Adrenal gland (tissue), 12 donors: ENCODE measurements around the gene TRPV2. TPM values are rescaled to one million over a fixed set of nuclear protein-coding genes. Genes with fewer than 3 reads are reported as not detected.

Source experiments
- DNase-seq, 7 donors: peaks; one replicate each; pipeline ENCODE4 v3.0.0-alpha.2; 2019 to 2020
- H3K27ac ChIP-seq, 5 donors: fragments of 200-600 bp; sonication (generic) in 4 of 5; 1 replicate in 3 of 5; 2 replicates in 2 of 5; pipeline versions ENCODE4 v1.5.1 to v1.8.0; 2016 to 2020; ENCODE audit warnings: mild to moderate bottlenecking in 1 of 5
- H3K27me3 ChIP-seq: fragments of 200-600 bp; 2 replicates; pipeline ENCODE4 v1.8.0; 2021
- H3K36me3 ChIP-seq, 2 donors: fragments of 200-600 bp; replicated peaks in 1 of 2; 1 replicate in 1 of 2; 2 replicates in 1 of 2; pipeline versions ENCODE4 v1.5.1 to v1.8.0; 2018 to 2022
- H3K4me1 ChIP-seq, 2 donors: fragments of 200-600 bp; replicated peaks in 1 of 2; 1 replicate in 1 of 2; 2 replicates in 1 of 2; pipeline versions ENCODE4 v1.5.1 to v1.8.0; 2018 to 2021
- H3K4me3 ChIP-seq, 4 donors: fragments of 200-600 bp; sonication (generic) in 3 of 4; one replicate each; pipeline ENCODE4 v1.5.1; 2016 to 2018
- H3K9me3 ChIP-seq, 3 donors: fragments of 200-600 bp; sonication (generic) in 1 of 3; replicated peaks in 1 of 3; 1 replicate in 2 of 3; 2 replicates in 1 of 3; pipeline versions ENCODE4 v1.5.1 to v1.8.0; 2016 to 2021
- CTCF ChIP-seq, 6 experiments: fragments of 450-650 bp in 4 of 6; fragments of 200-600 bp in 2 of 6; sonication (generic) in 1 of 6; IDR thresholded peaks; 1 replicate in 5 of 6; 2 replicates in 1 of 6; pipeline versions ENCODE4 v1.5.1 to v1.8.0; 2016 to 2021; ENCODE audit warnings: antibody characterized with exemption in 6 of 6, mild to moderate bottlenecking in 2 of 6, moderate library complexity in 1 of 6
- POLR2A ChIP-seq, 2 donors: fragments of 450-650 bp; IDR thresholded peaks; one replicate each; pipeline ENCODE4 v1.6.1; 2017; ENCODE audit warnings: antibody characterized with exemption in 2 of 2, mild to moderate bottlenecking in 2 of 2, moderate library complexity in 1 of 2
- WGBS, 4 donors: extraction: QIAGEN DNeasy Blood & Tissue Kit in 2 of 4; methylation state at CpG; one replicate each; pipeline versions ENCODE4 v1.1.5 to v1.1.7; 2013 to 2017; 5-methylcytosine and 5-hydroxymethylcytosine counted together
- intact Hi-C, 2 donors: fragments of 100-400 bp; cut with DNase I; formaldehyde crosslinking; loops; one replicate each; pipeline versions ENCODE4 v1.14.1 to v1.15.0; 2022 to 2023
- polyA plus RNA-seq, 3 donors: library from polyadenylated mRNA; stranded (reverse); fragments of 200-250 nt in 2 of 3; fragments of 350-450 nt in 1 of 3; fragmentation: Illumina TruSeq in 1 of 3; extraction: RNeasy Lipid Tissue Mini Kit (QIAGEN cat#74804) in 1 of 3; gene quantifications; one replicate each; pipeline ENCODE4 v1.2.3, GENCODE V29; 2013 to 2014
- total RNA-seq, 9 donors: library from RNA; depleted of rRNA in 4 of 9; stranded (reverse); fragments of >200 nt in 4 of 9; fragments of 120-200 nt in 1 of 9; fragmentation: NEBNext Ultra II Directional in 1 of 9; extraction: Animal tissue kit (Norgen Biotek cat#: 25700) in 1 of 9; gene quantifications; one replicate each; pipeline versions ENCODE4 v1.1.0 to v1.2.4, GENCODE V29; 2013 to 2023
- donor health status: healthy with polysubstance abuse.
- donor health status: Bipolar disorder and iron deficiency.
- donor health status: DM: yes; HTN: yes; CAD: no.
- donor health status: DM: no; HTN: no; CAD: no.
- donor health status: DM: no; HTN: no; CAD: no.
- donor health status: DM: yes; HTN: yes; CAD: no.

TRPV2 gene
- total and polyA plus RNA-seq, 12 donors = 23.3 to 110 (median 50.6) TPM

DNA sequence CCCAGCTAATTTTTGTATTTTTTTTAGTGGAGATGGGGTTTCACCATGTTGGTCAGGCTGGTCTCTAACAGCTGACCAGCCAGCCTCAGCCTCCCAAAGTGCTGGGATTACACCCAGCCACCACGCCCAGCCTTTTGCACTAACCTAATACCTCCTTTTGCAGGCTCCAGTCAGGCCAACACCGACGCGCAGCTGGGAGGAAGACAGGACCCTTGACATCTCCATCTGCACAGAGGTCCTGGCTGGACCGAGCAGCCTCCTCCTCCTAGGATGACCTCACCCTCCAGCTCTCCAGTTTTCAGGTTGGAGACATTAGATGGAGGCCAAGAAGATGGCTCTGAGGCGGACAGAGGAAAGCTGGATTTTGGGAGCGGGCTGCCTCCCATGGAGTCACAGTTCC is 2.0 kb downstream of the TRPV2 start:
- Histone ChIP-seq H3K4me1 (peaks cover 15 to 24% of the 10 kb centered on the region in 2 donors), H3K9me3 (no peaks in the 10 kb centered on the region), H3K27me3 (no peaks in the 10 kb centered on the region), H3K27ac (peak overlapping the region in 1 of 5 donors; percentile 93), H3K4me3 (no peak overlapping the region), H3K36me3 (peaks cover 0 to 11% of the 10 kb centered on the region in 2 donors)
- no peak for TF ChIP-seq POLR2A (IDR thresholded peaks at IDR 0.05)
- TF ChIP-seq CTCF (IDR thresholded peaks at IDR 0.05) = no peak
- intact Hi-C loops = no loop called here
- DNase-seq = no peak
- 92 to 98% (median 95%) methylated on average over 6 to 7 of the region's 7 CpGs for WGBS, 4 donors

DNA sequence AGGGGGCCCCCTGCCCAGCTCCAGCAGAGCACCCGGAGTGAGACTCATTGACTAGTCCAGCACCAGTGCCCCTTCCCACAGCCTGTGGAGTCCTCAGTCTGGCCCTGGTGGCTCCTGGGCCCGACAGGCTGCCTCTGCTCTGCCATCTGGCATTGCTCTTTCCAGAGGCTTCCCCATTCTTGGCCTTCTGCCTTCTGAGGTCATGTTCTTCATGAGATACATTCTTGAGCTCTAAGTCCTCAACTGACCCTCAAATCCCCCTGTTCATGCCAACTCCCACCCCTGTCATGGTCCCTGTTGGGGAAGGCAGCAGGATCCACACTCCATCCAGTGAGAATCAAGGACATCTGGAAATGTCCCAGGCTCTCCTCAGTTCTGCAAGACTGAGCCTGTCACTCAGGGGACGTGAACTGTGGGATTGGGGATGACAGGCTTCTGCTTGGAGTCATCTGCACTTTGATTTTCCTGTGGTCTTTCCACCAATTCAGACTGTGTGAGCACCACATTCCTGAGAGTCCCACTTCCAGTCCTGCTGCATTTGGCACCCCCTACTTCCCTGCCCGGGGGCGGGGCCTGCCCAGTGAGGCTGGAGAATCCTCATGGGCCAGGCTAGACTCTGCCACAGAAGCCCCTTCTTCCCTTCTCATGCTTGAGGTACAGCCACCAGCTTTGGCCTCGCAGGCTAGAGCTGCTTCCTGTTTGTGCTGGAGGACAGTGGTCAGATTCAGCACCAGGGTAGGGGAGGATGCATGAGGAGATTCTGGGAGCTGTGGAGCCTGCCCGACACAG is 2.7 kb downstream of the TRPV2 start:
- Histone ChIP-seq H3K36me3 (peaks cover 0 to 18% of the 10 kb centered on the region in 2 donors), H3K9me3 (no peaks in the 10 kb centered on the region), H3K4me1 (peaks cover 15 to 24% of the 10 kb centered on the region in 2 donors), H3K4me3 (no peak overlapping the region), H3K27me3 (no peaks in the 10 kb centered on the region), H3K27ac (peak overlapping the region; percentile 62 to 93 (median 78))
- intact Hi-C loops = no loop called here
- no peak for TF ChIP-seq POLR2A (IDR thresholded peaks at IDR 0.05)
- no peak for TF ChIP-seq CTCF (IDR thresholded peaks at IDR 0.05)
- whole genome bisulfite sequencing, 4 donors = 76 to 90% (median 80%) methylated on average over 3 to 7 of the region's 7 CpGs
- no peak for DNase-seq

GRCh38 chr17:16418685-16419068 is 3.3 kb downstream of the TRPV2 start:
- Histone ChIP-seq H3K4me1 (peaks cover 15 to 24% of the 10 kb centered on the region in 2 donors), H3K9me3 (no peaks in the 10 kb centered on the region), H3K27ac (peak overlapping the region; percentile 62 to 88 (median 78)), H3K4me3 (no peak overlapping the region), H3K27me3 (no peaks in the 10 kb centered on the region), H3K36me3 (peaks cover 0 to 24% of the 10 kb centered on the region in 2 donors)
- WGBS, 4 donors = 44 to 88% (median 63%) methylated on average over 1 to 2 of the region's 2 CpGs
- TF ChIP-seq CTCF (IDR thresholded peaks at IDR 0.05) = no peak
- no peak for TF ChIP-seq POLR2A (IDR thresholded peaks at IDR 0.05)
- DNase-seq = no peak
- intact Hi-C loops = no loop called here

- peak overlapping the region; percentile 62 to 88 (median 78) for H3K27ac ChIP-seq
- H3K27me3 ChIP-seq = no peaks in the 10 kb centered on the region
- peaks cover 0 to 26% of the 10 kb centered on the region in 2 donors for H3K36me3 ChIP-seq
- TF ChIP-seq POLR2A (IDR thresholded peaks at IDR 0.05) = peak in 1 of 2 donors; percentile 49
- peak in 1 of 6 experiments; percentile 13 for TF ChIP-seq CTCF (IDR thresholded peaks at IDR 0.05)
- intact Hi-C loops = no loop called here
- peak; percentile 62 to 85 (median 81) for DNase-seq
- H3K9me3 ChIP-seq = no peaks in the 10 kb centered on the region
- WGBS, 4 donors = 49 to 60% (median 56%) methylated on average over 8 of the region's 8 CpGs
- peaks cover 15 to 24% of the 10 kb centered on the region in 2 donors for H3K4me1 ChIP-seq
- no peak overlapping the region for H3K4me3 ChIP-seq
These were observed 3.9 kb downstream of the TRPV2 start for GRCh38 chr17:16419074-16419928.
